ENCODE results near the gene FAM32A.

FAM32A gene

GRCh38 chr19:16185123-16185767 is at the start of gene FAM32A:
FAM32A (plus strand) TSS chr19:16185410; CDS start chr19:16185443, 33 bp downstream.
- peak; percentile 96 for DNase-seq

- no peak for DNase-seq
These were observed 49.6 kb upstream of the FAM32A start for GRCh38 chr19:16135430-16136127.

GRCh38 chr19:16136185-16136999 is 48.8 kb upstream of the FAM32A start:
- DNase-seq = no peak

GRCh38 chr19:16139752-16140151 is 45.5 kb upstream of the FAM32A start:
- DNase-seq = no peak

GRCh38 chr19:16141043-16141442 is 44.2 kb upstream of the FAM32A start:
- DNase-seq = no peak

GRCh38 chr19:16142032-16142580 is 43.1 kb upstream of the FAM32A start:
- DNase-seq = no peak

GRCh38 chr19:16143399-16144215 is 41.6 kb upstream of the FAM32A start, which contains the start of gene HSH2D:
HSH2D (plus strand) TSS chr19:16143685; CDS start chr19:16148751, 5,066 bp downstream.
- peak; percentile 64 for DNase-seq

GRCh38 chr19:16144216-16144581 is 41.0 kb upstream of the FAM32A start:
- DNase-seq = no peak

GRCh38 chr19:16146112-16146511 is 39.1 kb upstream of the FAM32A start:
- no peak for DNase-seq

- no peak for DNase-seq
These were observed 36.6 kb upstream of the FAM32A start for GRCh38 chr19:16148443-16149229.

GRCh38 chr19:16153582-16154336 is 31.5 kb upstream of the FAM32A start:
- DNase-seq = no peak

GRCh38 chr19:16154557-16154956 is 30.7 kb upstream of the FAM32A start:
- DNase-seq = no peak

GRCh38 chr19:16155128-16155527 is 30.1 kb upstream of the FAM32A start:
- no peak for DNase-seq

GRCh38 chr19:16156904-16157303 is 28.3 kb upstream of the FAM32A start:
- DNase-seq = no peak

- DNase-seq = no peak
These were observed 27.6 kb upstream of the FAM32A start for GRCh38 chr19:16157601-16158000.

- no peak for DNase-seq
These were observed 25.6 kb upstream of the FAM32A start for GRCh38 chr19:16159655-16160054.

GRCh38 chr19:16160445-16160942 is 24.7 kb upstream of the FAM32A start:
- DNase-seq = no peak

GRCh38 chr19:16160943-16161560 is 24.2 kb upstream of the FAM32A start:
- DNase-seq = no peak

- DNase-seq = no peak
These were observed 23.4 kb upstream of the FAM32A start for GRCh38 chr19:16161840-16162239.

- no peak for DNase-seq
These were observed 20.9 kb upstream of the FAM32A start for GRCh38 chr19:16164222-16164890.

Measured in stimulated activated CD4-positive, alpha-beta T cell treated with anti-CD3 and anti-CD28 coated beads, Interleukin-12 subunit alpha, Interleukin-12 subunit beta, amount 100 ng/mL, for 4 hours (primary cell).